A673 (cell line): Measurements from ENCODE around the gene PPARA. TPM values are rescaled to one million over a fixed set of nuclear protein-coding genes. Genes with fewer than 3 reads are reported as not detected.
"Not testable (repeated sequence)": the region's sequence is repeated elsewhere in the genome, so short reads cannot be mapped to it uniquely, and the experiment has no call there.

ENCODE experiments used
- BruUV-seq: library from RNA; stranded (reverse); fragments of 400-500 nt; replicated peaks from 2 replicates; lab custom pipeline; 2021; lab: Mats Ljungman, UMichigan
- CTCF ChIA-PET: fragments of 300-600 bp; sonication (Branson Sonifier 250); formaldehyde crosslinking; loops from one replicate; lab custom pipeline; 2022; ENCODE audit warnings: antibody characterized with exemption; lab: Charles Lee
- POLR2A ChIA-PET: fragments of 300-600 bp; sonication (Branson Sonifier 250); formaldehyde crosslinking; loops from one replicate; lab custom pipeline; 2022; ENCODE audit warnings: antibody characterized with exemption; ENCODE audit not compliant: low non-redundant PET; lab: Charles Lee
- DNase-seq: peaks from one replicate; pipeline ENCODE4 v3.0.0-alpha.2; 2015; ENCODE audit warnings: low spot score
- H3K27ac ChIP-seq: fragments of 200-600 bp; sonication (generic); 2 replicates; pipeline ENCODE4 v1.5.1; 2016; ENCODE audit warnings: mixed run types, low read depth, mild to moderate bottlenecking, mixed read lengths, antibody characterized with exemption, low read length; ENCODE audit not compliant: poor library complexity, severe bottlenecking
- H3K27me3 ChIP-seq: fragments of 200-600 bp; sonication (generic); replicated peaks from 2 replicates; pipeline ENCODE4 v1.6.1; 2017; ENCODE audit warnings: mixed run types, low read depth, mild to moderate bottlenecking, mixed read lengths, antibody characterized with exemption, low read length; ENCODE audit not compliant: insufficient read depth, poor library complexity
- H3K36me3 ChIP-seq: fragments of 200-600 bp; sonication (generic); 2 replicates; pipeline ENCODE4 v1.6.1; 2016; ENCODE audit warnings: mixed run types, mild to moderate bottlenecking, mixed read lengths, antibody characterized with exemption, low read length; ENCODE audit not compliant: insufficient read depth, poor library complexity, severe bottlenecking
- H3K4me1 ChIP-seq: fragments of 200-600 bp; sonication (generic); 2 replicates; pipeline ENCODE4 v1.6.1; 2017; ENCODE audit warnings: mixed run types, mild to moderate bottlenecking, mixed read lengths, antibody characterized with exemption, low read length; ENCODE audit not compliant: insufficient read depth, poor library complexity, severe bottlenecking
- H3K4me3 ChIP-seq: fragments of 200-600 bp; sonication (generic); 2 replicates; pipeline ENCODE4 v1.5.1; 2016; ENCODE audit warnings: low read depth, mixed run types, mild to moderate bottlenecking, mixed read lengths, low read length; ENCODE audit not compliant: poor library complexity, severe bottlenecking
- H3K9me3 ChIP-seq: fragments of 200-600 bp; sonication (generic); 2 replicates; pipeline ENCODE4 v1.6.1; 2016; ENCODE audit warnings: mixed run types, low read depth, mild to moderate bottlenecking, mixed read lengths, antibody characterized with exemption, low read length; ENCODE audit not compliant: poor library complexity, severe bottlenecking
- CTCF ChIP-seq: fragments of 300-800, 200-600 bp; sonication (generic); conservative IDR thresholded peaks from 2 replicates; pipeline ENCODE4 v1.5.1; 2017; ENCODE audit warnings: low read depth, mild to moderate bottlenecking, antibody characterized with exemption, low read length, moderate library complexity, mixed read lengths
- EZH2 ChIP-seq: fragments of 200-600 bp; sonication (generic); IDR thresholded peaks from 2 replicates; pipeline ENCODE4 v1.6.1; 2017; ENCODE audit warnings: borderline replicate concordance, low read depth, mild to moderate bottlenecking, mixed read lengths, antibody characterized with exemption, low read length; ENCODE audit not compliant: poor library complexity, severe bottlenecking
- intact Hi-C: fragments of 100-400 bp; cut with micrococcal nuclease; formaldehyde crosslinking; loops from one replicate; pipeline ENCODE4 v1.10.0; 2022; ENCODE audit not compliant: unreplicated experiment
- total RNA-seq: library from RNA; stranded (reverse); gene quantifications from 2 replicates; pipeline ENCODE4 v1.2.3, GENCODE V29; 2021

Gene PPARA
- total RNA-seq, 1 experiment from 2014 or later = 2.0 TPM

GRCh38 chr22:46129390-46130041, 20.8 kb upstream of the PPARA start:
- POLR2A ChIA-PET = no interaction called here
- no peaks in the 10 kb centered on the region for H3K4me1 ChIP-seq
- H3K9me3 ChIP-seq = no peaks in the 10 kb centered on the region
- BruUV-seq = no TSS peak
- H3K36me3 ChIP-seq = no peaks in the 10 kb centered on the region
- TF ChIP-seq CTCF (no peak), EZH2 (no peak)
- no peaks in the 10 kb centered on the region for H3K27me3 ChIP-seq
- H3K4me3 ChIP-seq = no peak overlapping the region
- CTCF ChIA-PET = no interaction called here
- no peak overlapping the region for H3K27ac ChIP-seq
- DNase-seq = no peak
- intact Hi-C loops = no loop called here

DNA sequence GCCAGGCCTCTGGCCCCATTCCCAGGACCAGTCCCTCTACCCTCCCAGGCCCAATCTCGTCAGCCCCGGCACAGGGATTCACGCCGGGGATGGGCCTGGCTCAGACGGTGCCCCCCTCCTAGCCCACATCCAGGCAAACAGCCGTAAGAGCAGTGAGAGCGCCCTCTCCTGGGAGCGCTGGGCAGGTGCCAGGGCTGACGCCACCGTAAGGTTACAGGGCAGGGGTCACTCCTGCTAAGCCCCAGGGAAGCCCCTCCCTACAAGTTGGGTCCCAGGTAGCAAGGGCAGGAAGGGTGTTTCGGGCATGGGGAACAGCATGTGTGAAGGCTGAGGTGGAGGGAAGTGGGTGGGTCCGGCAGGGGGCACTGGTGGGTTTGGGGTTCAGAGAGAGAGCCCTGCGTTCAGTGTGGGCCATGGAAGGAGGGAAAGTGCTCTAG, 19.2 kb upstream of the PPARA start:
- no peak for DNase-seq
- H3K27me3 ChIP-seq = no peaks in the 10 kb centered on the region
- BruUV-seq = no TSS peak

GRCh38 chr22:46132193-46132829, 18.0 kb upstream of the PPARA start:
- DNase-seq, H3K9me3 ChIP-seq, H3K36me3 ChIP-seq, H3K27me3 ChIP-seq, POLR2A ChIA-PET, H3K4me1 ChIP-seq, H3K27ac ChIP-seq, H3K4me3 ChIP-seq, intact Hi-C loops, CTCF ChIA-PET, BruUV-seq: not testable (repeated sequence)

More for the DNA sequence above, 19.2 kb upstream of the PPARA start:
- CTCF ChIA-PET = no interaction called here
- no peak overlapping the region for H3K4me3 ChIP-seq
- intact Hi-C loops = no loop called here
- no peak overlapping the region for H3K27ac ChIP-seq
- TF ChIP-seq CTCF = peak; percentile 81
- no peak for TF ChIP-seq EZH2
- POLR2A ChIA-PET = no interaction called here
- no peaks in the 10 kb centered on the region for H3K9me3 ChIP-seq
- H3K4me1 ChIP-seq = no peaks in the 10 kb centered on the region
- H3K36me3 ChIP-seq = no peaks in the 10 kb centered on the region
